RWPE1 (cell line): Measurements from ENCODE around the gene YLPM1.

Source experiments
- CTCF ChIA-PET: fragments of 350-600 bp; sonication (Branson Sonifier 250); formaldehyde crosslinking; extraction: SDS; loops from one replicate; lab custom pipeline; 2021; lab: Yijun Ruan, JAX
- POLR2A ChIA-PET: fragments of 400-600 bp; formaldehyde crosslinking; extraction: SDS; loops from one replicate; lab custom pipeline; 2020; ENCODE audit warnings: antibody characterized with exemption; ENCODE audit not compliant: low non-redundant PET; lab: Yijun Ruan, JAX
- DNase-seq: peaks from one replicate; pipeline ENCODE4 v3.0.0; 2012; ENCODE audit warnings: low spot score
- H3K27ac ChIP-seq: fragments of 450-650 bp; 2 replicates; pipeline ENCODE4 v1.5.1; 2017
- TF ChIP-seq, protein P1 (sequence below): fragments of 450-650 bp; conservative IDR thresholded peaks from 2 replicates; pipeline ENCODE4 v1.5.1; 2017; ENCODE audit warnings: low read depth, mild to moderate bottlenecking

YLPM1 gene

DNA sequence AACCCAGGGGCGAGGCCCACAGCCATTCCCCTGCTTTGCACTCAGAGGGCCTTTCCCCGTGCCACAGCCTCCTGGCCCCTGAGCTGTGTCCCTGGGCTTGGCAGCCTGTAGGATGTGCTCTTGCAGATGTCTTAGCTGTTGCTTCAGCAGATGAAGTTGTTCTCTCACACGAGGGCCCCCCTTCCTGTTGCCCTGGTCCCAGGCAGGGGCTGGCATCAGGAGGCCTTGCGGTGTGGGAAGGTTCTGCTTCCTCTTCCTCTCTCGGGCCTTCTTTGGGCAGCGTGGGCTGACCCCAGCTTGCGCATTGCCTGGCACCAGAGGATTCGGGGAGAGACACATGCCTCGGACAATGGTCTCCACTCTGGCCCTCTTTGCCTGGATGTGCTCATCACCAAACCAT, 100.2 kb downstream of the YLPM1 start:
- DNase-seq = no peak
- no peak overlapping the region for H3K27ac ChIP-seq
- ChIA-PET CTCF (interaction anchor here (0.5 kb wide), 1 partner anchor 140 kb away, joined by 4 read pairs; no protein-coding TSS in a partner anchor), POLR2A (no interaction called here)
- TF ChIP-seq, protein P1, sequence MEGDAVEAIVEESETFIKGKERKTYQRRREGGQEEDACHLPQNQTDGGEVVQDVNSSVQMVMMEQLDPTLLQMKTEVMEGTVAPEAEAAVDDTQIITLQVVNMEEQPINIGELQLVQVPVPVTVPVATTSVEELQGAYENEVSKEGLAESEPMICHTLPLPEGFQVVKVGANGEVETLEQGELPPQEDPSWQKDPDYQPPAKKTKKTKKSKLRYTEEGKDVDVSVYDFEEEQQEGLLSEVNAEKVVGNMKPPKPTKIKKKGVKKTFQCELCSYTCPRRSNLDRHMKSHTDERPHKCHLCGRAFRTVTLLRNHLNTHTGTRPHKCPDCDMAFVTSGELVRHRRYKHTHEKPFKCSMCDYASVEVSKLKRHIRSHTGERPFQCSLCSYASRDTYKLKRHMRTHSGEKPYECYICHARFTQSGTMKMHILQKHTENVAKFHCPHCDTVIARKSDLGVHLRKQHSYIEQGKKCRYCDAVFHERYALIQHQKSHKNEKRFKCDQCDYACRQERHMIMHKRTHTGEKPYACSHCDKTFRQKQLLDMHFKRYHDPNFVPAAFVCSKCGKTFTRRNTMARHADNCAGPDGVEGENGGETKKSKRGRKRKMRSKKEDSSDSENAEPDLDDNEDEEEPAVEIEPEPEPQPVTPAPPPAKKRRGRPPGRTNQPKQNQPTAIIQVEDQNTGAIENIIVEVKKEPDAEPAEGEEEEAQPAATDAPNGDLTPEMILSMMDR = no peak

DNA sequence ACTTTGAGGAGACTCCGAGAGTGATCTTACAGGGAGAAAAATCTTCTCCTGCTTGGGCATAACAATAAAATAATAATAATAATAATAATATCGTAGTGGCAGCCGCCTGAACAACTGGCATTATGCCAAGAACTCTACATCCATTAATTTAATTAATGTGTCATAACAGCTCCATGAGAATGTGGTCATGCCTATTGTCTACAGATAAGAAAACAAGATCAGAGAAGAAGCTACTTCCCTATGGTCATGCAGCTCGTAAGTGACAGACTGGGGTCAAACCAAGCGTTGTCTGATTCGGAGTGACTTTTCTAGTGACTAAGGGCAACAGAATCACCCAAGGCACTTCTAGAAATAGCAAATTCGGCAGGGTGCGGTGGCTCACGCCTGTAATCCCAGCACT, 101.1 kb downstream of the YLPM1 start:
- CTCF ChIA-PET = interaction anchor here (0.7 to 0.9 kb wide), 2 partner anchors 9 to 42 kb away, joined by 4 to 5 read pairs; no protein-coding TSS in a partner anchor
- no peak overlapping the region for H3K27ac ChIP-seq
- no peak for DNase-seq
- POLR2A ChIA-PET = no interaction called here
- TF ChIP-seq, protein P1 = no peak

DNA sequence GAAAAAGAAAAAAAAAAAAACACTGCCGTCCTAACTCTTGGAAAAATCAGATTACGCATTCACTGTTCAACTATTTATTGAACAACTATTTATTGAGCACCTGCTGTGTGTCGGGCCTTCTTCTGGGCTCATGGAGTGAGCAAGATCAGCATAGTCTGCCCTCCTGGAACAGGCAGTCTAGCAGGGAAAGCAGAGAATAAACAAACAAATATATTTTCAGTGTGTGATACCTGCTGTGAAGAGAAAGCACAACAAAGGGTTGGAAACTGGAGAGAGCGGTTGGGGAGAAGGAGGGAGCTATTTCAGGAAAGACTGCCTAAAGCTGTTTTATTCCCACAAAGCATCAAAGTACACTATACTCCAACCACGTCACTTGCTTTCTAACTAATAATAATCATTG, 102.0 kb downstream of the YLPM1 start:
- H3K27ac ChIP-seq = no peak overlapping the region
- DNase-seq = no peak
- POLR2A ChIA-PET = no interaction called here
- TF ChIP-seq, protein P1 = no peak
- CTCF ChIA-PET = interaction anchor here (1.2 kb wide), 1 partner anchor 315 kb away, joined by 3 read pairs; no protein-coding TSS in a partner anchor

DNA sequence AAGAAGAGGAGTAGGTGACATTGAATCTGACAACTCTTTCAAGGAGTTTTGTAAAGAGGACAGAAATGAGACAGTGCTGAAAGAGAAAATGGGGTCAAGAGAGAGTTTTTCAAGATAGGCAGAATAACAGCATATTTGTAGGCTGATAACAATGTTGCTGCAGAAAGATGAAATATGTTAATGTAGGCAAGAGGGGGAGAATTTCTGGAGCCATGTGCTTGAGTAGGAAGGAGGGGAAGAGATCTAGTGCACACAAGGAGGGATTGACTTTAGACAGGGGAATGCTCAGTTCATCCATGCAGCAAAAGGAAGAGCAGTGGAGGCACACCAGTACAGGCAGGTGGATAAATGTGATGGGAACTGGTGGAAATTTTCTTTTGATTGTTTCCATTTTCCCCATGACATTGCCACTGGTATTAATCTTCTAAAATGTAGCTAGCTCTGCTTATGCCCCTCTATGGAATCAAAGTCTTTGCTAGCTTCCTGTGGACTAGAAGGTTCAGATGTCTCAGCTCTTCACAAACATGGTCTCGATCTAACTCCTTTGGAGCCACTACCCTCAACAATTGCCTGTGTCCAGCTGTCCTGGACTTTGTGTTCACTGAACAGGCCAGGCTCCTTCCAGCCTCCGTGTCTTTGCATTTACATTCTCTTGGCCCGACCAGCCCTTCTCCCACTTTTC, 103.7 kb downstream of the YLPM1 start:
- TF ChIP-seq, protein P1 = no peak
- no peak overlapping the region for H3K27ac ChIP-seq
- ChIA-PET CTCF (interaction anchor here (1.3 kb wide), 1 partner anchor 13 kb away, joined by 7 read pairs; no protein-coding TSS in a partner anchor), POLR2A (no interaction called here)
- no peak for DNase-seq

DNA sequence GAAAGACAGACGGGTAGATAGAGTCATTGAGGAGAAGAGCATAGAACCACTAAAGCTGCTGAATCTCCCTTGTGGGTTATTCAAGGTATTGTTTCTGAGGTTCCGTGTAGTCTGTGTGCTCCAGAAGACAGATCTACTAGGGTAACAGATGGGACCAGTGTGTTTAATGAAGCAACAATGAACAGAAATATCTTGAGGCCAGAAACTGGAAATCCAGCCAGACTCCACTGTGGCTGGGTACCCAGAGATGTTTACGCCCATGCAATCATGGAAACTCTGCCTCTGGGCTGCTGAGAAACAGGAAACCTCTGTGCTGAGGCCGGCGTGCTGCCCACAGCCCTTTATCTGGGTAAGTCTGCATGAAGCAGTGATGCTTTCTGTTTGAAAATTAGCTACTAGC, 104.6 kb downstream of the YLPM1 start:
- no peak overlapping the region for H3K27ac ChIP-seq
- CTCF ChIA-PET = interaction anchor here (1.3 kb wide), 1 partner anchor 12 kb away, joined by 7 read pairs; no protein-coding TSS in a partner anchor
- TF ChIP-seq, protein P1 = no peak
- DNase-seq = no peak
- POLR2A ChIA-PET = no interaction called here

DNA sequence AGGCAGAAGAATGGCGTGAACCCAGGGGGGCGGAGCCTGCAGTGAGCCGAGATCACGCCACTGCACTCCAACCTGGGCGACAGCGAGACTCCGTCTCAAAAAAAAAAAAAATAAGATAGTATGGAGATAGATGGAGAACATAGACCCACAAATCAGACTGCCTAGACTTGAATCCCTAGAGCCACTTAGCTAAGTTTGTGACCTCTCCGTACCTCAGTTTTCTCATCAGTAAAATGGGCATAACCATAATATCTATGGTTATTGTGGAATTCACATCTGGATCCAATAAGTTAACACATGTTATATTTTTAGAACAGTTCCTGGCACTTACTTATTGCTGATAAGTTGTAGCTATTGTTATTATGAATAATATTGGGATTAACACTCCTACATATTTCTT, 105.6 kb downstream of the YLPM1 start:
- ChIA-PET POLR2A (no interaction called here), CTCF (interaction anchor here (0.6 kb wide), 1 partner anchor 9 kb away, joined by 7 read pairs; no protein-coding TSS in a partner anchor)
- TF ChIP-seq, protein P1 = no peak
- no peak overlapping the region for H3K27ac ChIP-seq
- DNase-seq = no peak
